Nephron progenitor cell (in vitro differentiated cells): ENCODE results near the gene UQCRQ.

ENCODE experiments used
- DNase-seq: peaks from one replicate; pipeline ENCODE4 v3.0.0; 2021
- H3K27ac Mint-ChIP-seq: 2 replicates; pipeline ENCODE4 v1.8.0; 2021; ENCODE audit warnings: mild to moderate bottlenecking, moderate library complexity, mixed read lengths
- H3K27me3 Mint-ChIP-seq: 2 replicates; pipeline ENCODE4 v1.8.0; 2021; ENCODE audit warnings: mild to moderate bottlenecking, low read depth, mixed read lengths; ENCODE audit not compliant: poor library complexity
- H3K36me3 Mint-ChIP-seq: 2 replicates; pipeline ENCODE4 v1.8.0; 2021; ENCODE audit warnings: low read depth, mixed read lengths
- H3K4me1 Mint-ChIP-seq: 2 replicates; pipeline ENCODE4 v1.8.0; 2021; ENCODE audit warnings: mixed read lengths
- H3K4me3 Mint-ChIP-seq: 2 replicates; pipeline ENCODE4 v1.8.0; 2021; ENCODE audit warnings: mild to moderate bottlenecking, moderate library complexity, mixed read lengths
- H3K9me3 Mint-ChIP-seq: 2 replicates; pipeline ENCODE4 v1.8.0; 2021; ENCODE audit warnings: mild to moderate bottlenecking, moderate library complexity, mixed read lengths
- CTCF ChIP-seq: fragments of 200-600 bp; sonication (generic); IDR thresholded peaks from 2 replicates; pipeline ENCODE4 v1.5.0; 2021; ENCODE audit warnings: antibody characterized with exemption

The UQCRQ gene

GRCh38 chr5:132876020-132876759 is 9.7 kb downstream of the UQCRQ start:
- Mint-ChIP-seq H3K27me3 (no peaks in the 10 kb centered on the region), H3K36me3 (peaks cover 15% of the 10 kb centered on the region), H3K4me3 (no peak overlapping the region), H3K27ac (no peak overlapping the region), H3K4me1 (no peaks in the 10 kb centered on the region), H3K9me3 (no peaks in the 10 kb centered on the region)
- DNase-seq = no peak
- TF ChIP-seq CTCF = no peak

- no peak overlapping the region for H3K27ac Mint-ChIP-seq
- no peaks in the 10 kb centered on the region for H3K9me3 Mint-ChIP-seq
- H3K36me3 Mint-ChIP-seq = peaks cover 22% of the 10 kb centered on the region
- no peaks in the 10 kb centered on the region for H3K27me3 Mint-ChIP-seq
- no peak for DNase-seq
- no peak overlapping the region for H3K4me3 Mint-ChIP-seq
- no peaks in the 10 kb centered on the region for H3K4me1 Mint-ChIP-seq
- no peak for TF ChIP-seq CTCF
Measured at GRCh38 chr5:132877466-132877865, 11.0 kb downstream of the UQCRQ start.

GRCh38 chr5:132877938-132878337 is 11.5 kb downstream of the UQCRQ start:
- Mint-ChIP-seq H3K27me3 (no peaks in the 10 kb centered on the region), H3K9me3 (no peaks in the 10 kb centered on the region), H3K4me3 (no peak overlapping the region), H3K36me3 (peaks cover 25% of the 10 kb centered on the region), H3K4me1 (no peaks in the 10 kb centered on the region), H3K27ac (no peak overlapping the region)
- TF ChIP-seq CTCF = no peak
- no peak for DNase-seq

- TF ChIP-seq CTCF = peak; percentile 45
- H3K9me3 Mint-ChIP-seq = no peaks in the 10 kb centered on the region
- H3K4me1 Mint-ChIP-seq = no peaks in the 10 kb centered on the region
- no peak overlapping the region for H3K27ac Mint-ChIP-seq
- H3K4me3 Mint-ChIP-seq = no peak overlapping the region
- no peaks in the 10 kb centered on the region for H3K27me3 Mint-ChIP-seq
- peaks cover 53% of the 10 kb centered on the region for H3K36me3 Mint-ChIP-seq
- peak; percentile 27 for DNase-seq
Measured at GRCh38 chr5:132883261-132883834, 16.9 kb downstream of the UQCRQ start.

- TF ChIP-seq CTCF = no peak
- Mint-ChIP-seq H3K27me3 (no peaks in the 10 kb centered on the region), H3K4me1 (no peaks in the 10 kb centered on the region), H3K36me3 (peaks cover 55% of the 10 kb centered on the region), H3K4me3 (no peak overlapping the region), H3K27ac (peak overlapping the region; percentile 48), H3K9me3 (no peaks in the 10 kb centered on the region)
- DNase-seq = no peak
Measured at GRCh38 chr5:132884548-132884947, 18.1 kb downstream of the UQCRQ start.
